ENCODE measurements around the gene CDK19. TPM values are rescaled to one million over a fixed set of nuclear protein-coding genes. Genes with fewer than 3 reads are reported as not detected.
"Not testable (repeated sequence)": the region's sequence is repeated elsewhere in the genome, so short reads cannot be mapped to it uniquely, and the experiment has no call there.

The CDK19 gene
- total and polyA plus RNA-seq, 9 donors, result 10.6 to 20.3 (median 15.2) TPM

DNA sequence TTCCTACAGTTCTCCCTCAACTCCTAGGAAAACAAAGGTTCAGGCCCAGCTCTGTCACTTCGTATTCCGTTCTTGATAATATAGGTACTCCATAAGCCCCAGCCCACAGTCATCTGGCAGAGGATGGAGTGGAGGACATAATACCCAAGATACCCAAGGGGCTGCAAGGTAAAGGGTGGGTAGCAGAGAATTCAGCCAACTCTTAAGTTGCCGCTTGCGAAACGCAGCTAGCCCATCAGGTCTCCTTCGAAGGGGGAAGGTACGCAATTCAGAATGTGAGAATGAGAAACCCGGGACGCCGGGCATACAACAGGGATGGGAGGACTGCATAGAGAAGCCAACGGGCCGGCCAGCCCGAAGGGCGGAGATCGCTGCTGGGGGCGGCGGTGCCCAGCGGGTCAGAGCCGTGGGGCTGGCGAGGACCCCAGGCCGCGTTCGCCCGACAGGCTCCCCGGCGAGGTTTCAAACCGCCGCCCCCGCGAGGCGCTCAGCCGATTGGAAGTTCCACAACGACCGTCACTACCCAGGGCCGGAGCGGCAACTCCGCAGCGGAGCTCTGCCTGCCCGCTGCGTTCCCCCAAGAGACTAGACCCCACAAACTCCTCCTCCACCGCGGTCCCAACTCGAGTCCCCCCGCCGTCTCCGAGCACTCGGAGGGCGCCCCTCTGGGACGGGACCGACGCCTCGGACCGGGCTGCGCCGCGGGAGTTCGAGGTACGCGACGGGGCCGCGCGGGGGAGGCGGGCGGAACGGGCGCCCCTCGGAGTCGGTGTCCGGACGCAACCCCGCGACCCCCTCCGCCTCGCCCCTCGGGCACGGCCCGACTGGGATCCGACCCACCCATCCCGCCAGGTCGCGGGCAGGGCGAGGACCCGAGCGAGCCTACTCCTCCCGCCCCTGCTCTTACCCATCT is 911 bp downstream of the CDK19 start:
- Histone ChIP-seq H3K4me1 (ENCODE audit: control insufficient read depth, insufficient read depth, low read length) (peaks cover 8% of the 10 kb centered on the region), H3K4me3 (ENCODE audit: low read length) (peak overlapping the region; percentile 93), H3K27me3 (ENCODE audit: control insufficient read depth, insufficient read depth, low read length) (no peaks in the 10 kb centered on the region), H3K9me3 (replicated peaks; ENCODE audit: control insufficient read depth, low read depth, low read length) (no peaks in the 10 kb centered on the region), H3K27ac (ENCODE audit: low read length) (peak overlapping the region; percentile 97), H3K36me3 (ENCODE audit: control insufficient read depth, insufficient read depth, low read length) (no peaks in the 10 kb centered on the region)
- peak; percentile 69 for DNase-seq
- under 1% methylated on average over 80 of the region's 86 CpGs for WGBS (ENCODE audit: insufficient coverage)

- no peaks in the 10 kb centered on the region for H3K9me3 ChIP-seq (replicated peaks; ENCODE audit: control insufficient read depth, low read depth, low read length)
- H3K27ac ChIP-seq (ENCODE audit: low read length), result no peak overlapping the region
- H3K36me3 ChIP-seq (ENCODE audit: control insufficient read depth, insufficient read depth, low read length), result no peaks in the 10 kb centered on the region
- peak; percentile 10 for DNase-seq
- no peaks in the 10 kb centered on the region for H3K27me3 ChIP-seq (ENCODE audit: control insufficient read depth, insufficient read depth, low read length)
- peaks cover 8% of the 10 kb centered on the region for H3K4me1 ChIP-seq (ENCODE audit: control insufficient read depth, insufficient read depth, low read length)
- 78% methylated on average over 3 of the region's 8 CpGs for WGBS (ENCODE audit: insufficient coverage)
- H3K4me3 ChIP-seq (ENCODE audit: low read length), result peak overlapping the region; percentile 93
Observed at GRCh38 chr6:110813338-110814101, 1.7 kb downstream of the CDK19 start.

GRCh38 chr6:110812719-110813118 is 2.5 kb downstream of the CDK19 start:
- DNase-seq, result no peak

DNA sequence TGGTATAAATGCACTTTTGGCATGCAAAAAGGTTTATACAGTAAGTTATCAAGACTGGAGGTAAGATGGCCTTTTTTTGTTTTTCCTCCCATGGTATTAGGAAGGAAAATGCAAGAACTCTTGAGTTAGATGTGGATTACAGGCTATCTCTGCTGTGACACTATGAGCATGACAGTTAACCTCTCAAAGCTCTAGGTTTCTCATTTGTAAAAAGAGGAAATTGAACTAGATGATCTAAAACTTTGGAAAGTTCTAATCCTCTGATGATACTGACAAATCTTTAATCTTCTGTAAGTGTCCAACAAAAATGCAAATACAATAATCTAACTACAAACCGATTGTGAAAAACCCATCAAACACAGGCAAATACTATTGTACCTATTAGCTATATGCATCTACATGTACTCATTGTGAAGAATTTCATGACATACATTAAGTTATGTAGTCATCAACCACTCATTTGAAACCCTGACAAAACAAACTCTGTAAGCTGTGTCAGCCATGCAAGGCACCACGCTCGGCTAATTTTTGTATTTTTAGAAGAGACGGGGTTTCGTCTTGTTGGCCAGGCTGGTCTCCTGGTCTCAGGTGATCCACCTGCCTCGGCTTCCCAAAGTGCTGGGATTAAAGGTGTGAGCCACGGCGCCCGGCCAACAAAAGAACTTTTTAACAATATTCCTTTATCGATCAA is 4.2 kb downstream of the CDK19 start:
- WGBS (ENCODE audit: insufficient coverage), result 96% methylated on average over 4 of the region's 10 CpGs
- H3K36me3 ChIP-seq (ENCODE audit: control insufficient read depth, insufficient read depth, low read length), result no peaks in the 10 kb centered on the region
- no peaks in the 10 kb centered on the region for H3K27me3 ChIP-seq (ENCODE audit: control insufficient read depth, insufficient read depth, low read length)
- no peak overlapping the region for H3K4me3 ChIP-seq (ENCODE audit: low read length)
- H3K27ac ChIP-seq (ENCODE audit: low read length), result no peak overlapping the region
- no peak for DNase-seq
- H3K9me3 ChIP-seq (replicated peaks; ENCODE audit: control insufficient read depth, low read depth, low read length), result no peaks in the 10 kb centered on the region
- peaks cover 10% of the 10 kb centered on the region for H3K4me1 ChIP-seq (ENCODE audit: control insufficient read depth, insufficient read depth, low read length)

More at GRCh38 chr6:110812719-110813118, 2.5 kb downstream of the CDK19 start:
- WGBS (ENCODE audit: insufficient coverage), result no CpG with 5 or more reads among the region's 4 CpGs
- H3K27ac ChIP-seq (ENCODE audit: low read length), result no peak overlapping the region
- H3K4me1 ChIP-seq (ENCODE audit: control insufficient read depth, insufficient read depth, low read length), result peaks cover 8% of the 10 kb centered on the region
- H3K36me3 ChIP-seq (ENCODE audit: control insufficient read depth, insufficient read depth, low read length), result no peaks in the 10 kb centered on the region
- no peak overlapping the region for H3K4me3 ChIP-seq (ENCODE audit: low read length)
- no peaks in the 10 kb centered on the region for H3K9me3 ChIP-seq (replicated peaks; ENCODE audit: control insufficient read depth, low read depth, low read length)
- no peaks in the 10 kb centered on the region for H3K27me3 ChIP-seq (ENCODE audit: control insufficient read depth, insufficient read depth, low read length)

- no peaks in the 10 kb centered on the region for H3K9me3 ChIP-seq (replicated peaks; ENCODE audit: control insufficient read depth, low read depth, low read length)
- peaks cover 9% of the 10 kb centered on the region for H3K4me1 ChIP-seq (ENCODE audit: control insufficient read depth, insufficient read depth, low read length)
- H3K36me3 ChIP-seq (ENCODE audit: control insufficient read depth, insufficient read depth, low read length), result no peaks in the 10 kb centered on the region
- no peak for DNase-seq
- no peak overlapping the region for H3K27ac ChIP-seq (ENCODE audit: low read length)
- no peaks in the 10 kb centered on the region for H3K27me3 ChIP-seq (ENCODE audit: control insufficient read depth, insufficient read depth, low read length)
- no CpG with 5 or more reads among the region's 2 CpGs for WGBS (ENCODE audit: insufficient coverage)
- no peak overlapping the region for H3K4me3 ChIP-seq (ENCODE audit: low read length)
Observed at GRCh38 chr6:110809792-110810191, 5.5 kb downstream of the CDK19 start.

DNA sequence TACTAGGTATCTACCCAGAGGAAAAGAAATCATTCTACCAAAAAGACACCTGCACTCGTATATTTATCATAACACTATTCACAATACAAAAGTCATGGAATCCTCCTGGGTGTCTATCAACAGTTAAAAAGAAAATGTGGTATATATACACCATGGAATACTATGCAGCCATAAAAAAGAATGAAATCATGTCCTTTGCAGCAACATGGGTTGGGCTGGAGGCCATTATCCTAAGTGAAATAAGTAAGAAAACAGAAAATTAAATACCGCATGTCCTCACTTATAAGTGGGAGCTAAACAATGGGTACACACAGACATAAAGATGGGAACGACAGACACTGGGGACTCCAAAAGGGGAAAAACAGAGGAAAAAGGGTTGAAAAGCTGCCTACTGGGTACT is 13.1 kb downstream of the CDK19 start:
- no CpG with 5 or more reads among the region's 3 CpGs for WGBS (ENCODE audit: insufficient coverage)
- DNase-seq; H3K27me3 ChIP-seq (ENCODE audit: control insufficient read depth, insufficient read depth, low read length); H3K27ac ChIP-seq (ENCODE audit: low read length); H3K4me3 ChIP-seq (ENCODE audit: low read length); H3K4me1 ChIP-seq (ENCODE audit: control insufficient read depth, insufficient read depth, low read length); H3K9me3 ChIP-seq (replicated peaks; ENCODE audit: control insufficient read depth, low read depth, low read length); H3K36me3 ChIP-seq (ENCODE audit: control insufficient read depth, insufficient read depth, low read length): not testable (repeated sequence)

GRCh38 chr6:110800839-110801196 is 14.5 kb downstream of the CDK19 start:
- Histone ChIP-seq H3K27ac (ENCODE audit: low read length) (no peak overlapping the region), H3K4me1 (ENCODE audit: control insufficient read depth, insufficient read depth, low read length) (no peaks in the 10 kb centered on the region), H3K36me3 (ENCODE audit: control insufficient read depth, insufficient read depth, low read length) (no peaks in the 10 kb centered on the region), H3K9me3 (replicated peaks; ENCODE audit: control insufficient read depth, low read depth, low read length) (peaks cover 7% of the 10 kb centered on the region), H3K27me3 (ENCODE audit: control insufficient read depth, insufficient read depth, low read length) (no peaks in the 10 kb centered on the region), H3K4me3 (ENCODE audit: low read length) (no peak overlapping the region)
- WGBS (ENCODE audit: insufficient coverage), result 100% methylated on average over 1 of the region's 4 CpGs
- no peak for DNase-seq

GRCh38 chr6:110800196-110800838 is 15.0 kb downstream of the CDK19 start:
- DNase-seq, result no peak
- Histone ChIP-seq H3K36me3 (ENCODE audit: control insufficient read depth, insufficient read depth, low read length) (no peaks in the 10 kb centered on the region), H3K4me3 (ENCODE audit: low read length) (no peak overlapping the region), H3K27me3 (ENCODE audit: control insufficient read depth, insufficient read depth, low read length) (no peaks in the 10 kb centered on the region), H3K27ac (ENCODE audit: low read length) (no peak overlapping the region), H3K9me3 (replicated peaks; ENCODE audit: control insufficient read depth, low read depth, low read length) (peaks cover 7% of the 10 kb centered on the region), H3K4me1 (ENCODE audit: control insufficient read depth, insufficient read depth, low read length) (no peaks in the 10 kb centered on the region)
- WGBS (ENCODE audit: insufficient coverage), result 80% methylated on average over 2 of the region's 5 CpGs

- Histone ChIP-seq H3K36me3 (ENCODE audit: control insufficient read depth, insufficient read depth, low read length) (no peaks in the 10 kb centered on the region), H3K4me1 (ENCODE audit: control insufficient read depth, insufficient read depth, low read length) (no peaks in the 10 kb centered on the region), H3K9me3 (replicated peaks; ENCODE audit: control insufficient read depth, low read depth, low read length) (peaks cover 7% of the 10 kb centered on the region), H3K27ac (ENCODE audit: low read length) (no peak overlapping the region), H3K4me3 (ENCODE audit: low read length) (no peak overlapping the region), H3K27me3 (ENCODE audit: control insufficient read depth, insufficient read depth, low read length) (no peaks in the 10 kb centered on the region)
- WGBS (ENCODE audit: insufficient coverage), result no CpG with 5 or more reads among the region's 5 CpGs
- no peak for DNase-seq
Observed at GRCh38 chr6:110799655-110800054, 15.6 kb downstream of the CDK19 start.
